ENCODE measurements around the gene TMEM240. TPM values are rescaled to one million over a fixed set of nuclear protein-coding genes. Genes with fewer than 3 reads are reported as not detected.

TMEM240 gene
- 1.1 and 1.4 TPM in 2 replicates for total RNA-seq

DNA sequence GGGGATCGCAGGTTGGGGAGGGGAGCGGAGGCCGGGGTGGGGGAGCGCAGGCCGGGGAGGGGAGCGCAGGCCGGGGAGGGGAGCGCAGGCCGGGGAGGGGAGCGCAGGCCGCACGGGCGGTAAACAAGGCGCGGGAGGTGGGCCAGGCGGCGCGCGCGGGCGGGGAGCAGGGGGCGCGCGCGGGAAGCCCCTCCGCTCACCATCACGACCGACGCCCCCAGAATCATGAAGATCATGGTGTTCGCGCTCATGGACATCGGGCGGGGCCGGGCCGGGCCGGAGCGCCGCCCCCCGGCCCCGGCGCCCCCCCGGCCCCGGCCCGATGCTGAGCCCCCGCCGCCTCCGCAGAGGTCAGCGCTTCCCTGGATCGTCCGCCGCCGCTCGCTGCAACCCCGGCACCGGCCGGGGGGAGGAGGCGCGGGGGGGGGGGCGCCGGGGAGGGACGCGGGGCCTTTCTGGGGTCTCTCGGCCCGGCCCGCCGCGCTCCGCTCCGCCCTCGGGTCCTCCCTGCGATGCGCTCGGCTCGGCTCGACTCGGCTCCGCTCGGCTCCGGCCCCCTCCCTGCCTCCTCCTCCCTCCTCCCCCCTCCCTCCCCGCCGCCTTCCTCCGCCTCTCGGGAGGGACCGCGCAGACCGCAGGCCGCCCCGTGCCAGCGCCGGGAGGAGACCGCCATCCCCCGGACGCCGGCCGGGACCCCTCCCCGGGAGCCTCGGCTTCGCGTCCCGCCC is at the start of gene TMEM240:
TSS of gene TMEM240 (minus strand) at position 535 of the 728 bp plus-strand sequence. CDS start at position 257, 278 bp downstream.
- peak; percentile 71 to 78 for DNase-seq (ENCODE audit: low read depth in 2 of 2)

DNA sequence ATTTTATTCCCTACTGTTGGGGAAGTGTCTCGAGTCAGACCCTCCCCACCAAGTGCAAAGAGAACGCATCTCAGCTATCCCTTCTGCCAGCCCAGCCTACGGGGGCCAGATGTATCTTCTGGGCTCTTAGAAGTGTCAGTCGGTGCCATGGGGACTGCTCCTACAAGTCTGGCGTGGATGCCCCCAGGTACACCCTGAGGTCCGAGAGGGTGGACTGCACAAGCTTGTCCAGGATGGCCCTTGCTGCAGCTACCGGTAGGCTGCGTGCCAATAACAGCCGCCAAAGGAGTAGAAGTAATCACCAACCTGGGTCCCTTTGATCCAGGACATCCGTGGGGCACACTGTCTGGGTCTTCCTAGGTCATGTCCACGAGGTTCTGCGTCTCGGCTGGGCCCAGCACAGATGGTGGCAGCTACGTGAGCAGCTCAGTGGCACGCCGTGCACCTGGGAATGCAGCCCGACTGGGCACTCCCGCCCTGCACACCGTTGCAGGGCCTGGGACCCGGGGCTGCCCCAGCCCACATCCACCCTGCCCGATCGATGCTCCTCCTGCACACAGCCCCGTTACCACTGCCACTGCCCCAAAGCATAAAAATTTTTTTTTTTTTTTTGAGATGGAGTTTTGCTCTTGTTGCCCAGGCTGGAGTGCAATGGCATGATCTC is 43.1 kb upstream of the TMEM240 start:
- DNase-seq (ENCODE audit: low read depth in 2 of 2): no peak

DNA sequence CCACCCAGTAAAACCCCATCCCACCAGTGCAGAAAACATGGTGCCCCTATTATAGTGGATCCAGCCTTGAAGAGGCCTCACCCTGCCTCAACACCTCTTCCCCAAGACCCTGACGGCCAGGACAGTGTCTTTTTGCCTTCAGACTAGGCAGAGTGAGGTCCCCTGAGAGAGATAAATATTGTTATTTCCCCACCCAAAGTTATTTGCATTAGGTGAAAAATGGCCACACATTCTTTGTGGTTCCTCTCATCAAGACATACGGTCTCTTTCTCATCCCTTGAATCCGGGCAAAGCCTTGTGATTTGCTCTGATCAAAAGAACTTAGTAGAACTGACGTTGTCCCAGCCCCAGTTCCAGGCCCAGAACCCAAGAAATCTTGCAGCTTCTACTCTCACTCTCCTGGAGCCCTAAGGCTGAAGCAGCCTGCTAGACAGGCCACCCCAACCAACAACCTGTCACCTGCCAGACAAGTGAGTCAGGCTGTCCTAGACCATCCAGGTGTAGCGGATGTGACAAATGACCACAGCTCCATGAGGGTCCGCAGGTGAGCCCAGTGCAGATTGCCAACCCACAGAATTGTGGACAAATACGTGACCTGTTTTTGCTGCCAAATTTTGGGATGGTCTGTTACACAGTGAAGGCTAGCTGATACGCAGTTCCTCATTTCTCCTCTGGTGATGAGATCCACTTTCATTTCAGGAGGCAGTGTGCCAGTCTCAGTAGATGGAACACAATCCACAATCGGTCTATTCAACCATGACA is 42.3 kb upstream of the TMEM240 start:
- no peak for DNase-seq (ENCODE audit: low read depth in 2 of 2)

DNA sequence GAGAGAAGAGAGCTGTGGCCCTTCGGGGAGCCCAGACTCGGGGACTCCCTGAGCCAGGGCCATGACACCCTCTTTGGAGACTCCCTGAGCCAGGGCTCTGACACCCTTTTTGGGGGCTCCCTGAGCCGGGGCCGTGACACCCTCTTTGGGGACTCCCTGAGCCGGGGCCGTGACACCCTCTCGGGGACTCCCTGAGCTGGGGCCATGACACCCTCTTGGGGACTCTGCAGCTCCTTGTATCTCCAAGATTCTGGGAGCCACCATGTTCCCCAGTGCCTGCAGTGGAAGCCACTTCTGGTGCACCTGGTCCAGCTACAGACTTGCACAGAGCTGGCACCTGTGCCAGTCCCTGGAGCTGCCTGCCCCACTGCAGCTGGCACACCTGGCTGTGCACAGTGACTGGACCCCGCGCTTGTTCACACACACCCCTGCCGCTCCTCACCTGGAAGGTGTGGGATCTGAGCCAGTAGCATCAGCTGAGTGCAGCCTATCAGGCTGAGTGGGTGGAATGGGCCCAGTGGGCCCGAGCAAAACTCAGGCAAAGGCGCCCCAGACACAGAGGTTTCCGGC is 38.0 kb upstream of the TMEM240 start:
- DNase-seq (ENCODE audit: low read depth in 2 of 2): no peak

DNA sequence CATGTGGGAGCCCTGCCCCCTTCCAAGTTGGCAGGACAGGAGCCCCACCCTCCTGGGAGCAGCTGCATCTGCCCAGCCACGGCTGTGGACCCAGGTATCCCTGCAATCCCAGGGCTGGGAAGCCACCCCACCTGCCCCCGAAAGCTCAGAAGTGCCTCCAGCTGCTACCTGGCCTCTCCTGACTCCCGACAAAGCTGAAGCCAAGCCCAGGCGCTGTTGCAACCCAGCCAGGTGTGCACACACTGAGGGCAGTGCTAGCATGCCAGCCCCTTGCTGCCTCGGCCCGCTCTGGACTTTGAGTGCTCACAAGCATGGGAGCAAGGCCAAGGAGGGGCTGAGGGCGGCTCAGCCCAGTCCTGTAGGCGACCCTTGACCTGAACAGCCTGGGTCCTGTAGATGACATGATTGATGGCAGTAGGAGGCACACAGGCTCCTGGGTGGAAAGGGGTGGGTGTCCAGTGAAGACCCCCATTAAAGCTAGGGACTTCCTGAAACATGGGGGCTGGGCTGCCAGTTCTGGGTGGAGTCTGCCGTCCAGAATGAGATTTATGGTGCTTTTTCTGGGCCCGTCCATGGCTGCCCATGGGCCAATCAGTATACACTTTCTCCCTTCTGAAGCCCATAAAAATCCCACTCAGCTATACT is 37.1 kb upstream of the TMEM240 start:
- no peak for DNase-seq (ENCODE audit: low read depth in 2 of 2)

DNA sequence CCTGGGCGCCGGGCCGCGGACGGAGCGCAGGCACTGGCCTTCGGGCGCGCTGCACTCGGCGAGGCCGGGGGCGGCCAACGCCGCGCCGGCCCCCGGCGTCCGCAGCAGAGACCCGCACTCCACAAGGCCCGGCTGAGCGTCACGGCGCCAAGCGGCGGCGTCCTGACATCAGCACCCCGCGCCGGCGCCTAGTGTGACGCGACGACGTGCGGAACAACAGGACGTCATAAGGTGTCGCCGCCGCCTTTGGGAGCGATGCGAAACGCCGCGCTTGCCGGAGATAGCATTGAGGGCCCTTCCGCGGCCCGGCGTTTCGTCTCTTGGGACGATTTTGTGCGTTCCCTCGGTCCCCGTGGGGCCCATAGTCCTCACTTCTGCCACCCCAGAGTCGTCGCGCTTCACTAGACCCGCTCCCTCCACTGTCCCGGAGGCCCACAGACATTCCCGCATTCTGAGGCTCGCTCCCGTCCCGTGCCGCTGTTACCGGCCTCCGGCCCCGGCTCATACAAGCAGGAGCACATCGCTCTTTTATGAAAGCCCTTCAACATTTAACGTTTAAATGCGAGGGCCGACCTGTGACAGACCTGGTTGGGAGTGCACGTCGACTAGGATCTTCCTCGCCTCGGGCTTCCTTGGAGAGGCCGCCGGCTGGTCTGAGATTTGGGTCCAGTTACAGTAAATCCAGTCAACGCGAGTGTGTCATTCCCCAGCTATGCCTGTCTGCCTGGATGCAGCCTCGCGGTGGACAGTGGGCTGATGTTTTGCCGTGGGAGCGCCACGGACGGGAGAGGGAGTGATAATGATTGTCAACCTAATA is 34.5 kb upstream of the TMEM240 start, which contains the start of gene SSU72:
TSS of gene SSU72 (minus strand) at position 143 of the 817 bp plus-strand sequence. CDS start 306 bp downstream, outside the sequence.
- DNase-seq (ENCODE audit: low read depth in 2 of 2): peak; percentile 96 to 97

DNA sequence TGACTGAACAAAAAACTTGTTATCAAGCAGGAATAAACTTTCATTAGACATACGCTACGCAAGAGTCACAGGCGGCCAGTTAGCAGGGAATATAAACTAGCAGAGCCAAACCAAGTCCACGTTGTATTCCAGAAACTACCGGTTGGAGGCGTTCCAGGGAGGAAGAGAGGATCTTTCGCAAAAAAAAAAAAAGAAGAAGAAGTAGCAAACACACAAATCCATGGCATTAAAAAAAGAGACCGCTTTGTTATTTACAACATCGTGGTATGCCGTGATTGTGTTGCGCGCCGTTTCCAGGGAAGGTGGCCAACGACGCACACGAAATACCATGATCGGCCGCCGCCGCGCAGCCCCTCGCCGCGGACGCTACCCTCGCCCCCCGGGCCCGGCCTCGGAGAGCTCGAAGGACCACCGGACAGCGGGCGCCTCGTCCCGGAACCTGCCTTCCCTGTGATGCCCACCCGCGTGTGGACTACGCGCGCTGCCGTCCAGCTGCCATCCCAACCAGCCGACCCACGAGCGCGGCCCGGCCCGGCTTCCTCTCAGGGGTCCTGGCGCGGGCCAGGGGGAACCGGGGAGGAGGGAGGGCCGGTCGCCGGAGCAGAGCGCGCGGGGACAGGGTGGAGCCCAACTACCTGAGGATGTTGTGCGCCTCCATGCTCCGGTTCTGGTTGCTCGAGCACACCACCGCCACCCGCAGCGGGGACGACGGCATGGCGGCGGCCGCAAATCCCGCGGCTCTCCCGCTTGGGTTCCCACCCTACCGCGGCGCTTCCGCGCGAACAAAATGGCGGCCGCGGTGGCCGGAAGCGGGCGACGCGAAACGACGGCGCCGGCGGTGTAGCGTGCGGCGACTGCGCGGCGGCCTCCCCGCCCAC is 33.7 kb upstream of the TMEM240 start:
- peak; percentile 74 to 83 for DNase-seq (ENCODE audit: low read depth in 2 of 2)

DNA sequence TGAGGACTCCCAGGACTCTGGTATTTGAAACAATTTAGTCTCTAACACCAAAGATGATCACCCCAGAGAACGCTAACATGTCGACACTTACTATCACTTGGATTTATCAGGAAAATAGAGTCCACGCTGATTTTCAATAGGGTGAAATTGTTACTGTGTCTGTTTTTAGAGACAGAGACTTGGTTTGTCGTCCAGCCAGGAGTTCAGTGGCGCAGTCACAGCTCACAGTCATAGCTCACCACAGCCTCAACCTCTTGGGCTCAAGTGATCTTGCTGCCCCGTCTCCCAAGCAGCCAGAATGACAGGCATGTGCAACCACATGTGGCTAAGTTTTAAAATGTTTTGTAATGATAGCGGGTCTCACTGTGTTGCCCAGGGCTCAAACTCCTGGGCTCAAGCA is 28.9 kb upstream of the TMEM240 start:
- no peak for DNase-seq (ENCODE audit: low read depth in 2 of 2)

DNA sequence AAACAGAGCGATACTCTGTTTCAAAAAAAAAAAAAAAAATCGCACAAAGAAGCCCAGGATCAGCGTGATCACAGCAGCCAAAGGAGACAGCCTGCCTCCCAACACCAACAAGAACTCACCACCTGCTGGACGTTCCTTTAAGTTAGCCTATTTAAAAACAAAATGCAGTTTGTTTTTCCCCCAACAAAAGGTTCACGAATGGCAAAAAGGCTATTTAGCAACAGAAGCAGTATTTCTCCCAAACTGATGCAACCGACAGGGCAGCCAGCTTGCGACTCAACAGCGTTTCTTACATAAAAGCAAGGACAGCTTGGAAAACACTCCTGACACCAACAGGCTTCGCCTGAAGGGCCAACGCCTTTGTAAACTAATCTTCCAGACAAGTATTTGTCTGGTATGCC is 27.5 kb upstream of the TMEM240 start:
- DNase-seq (ENCODE audit: low read depth in 2 of 2): no peak

DNA sequence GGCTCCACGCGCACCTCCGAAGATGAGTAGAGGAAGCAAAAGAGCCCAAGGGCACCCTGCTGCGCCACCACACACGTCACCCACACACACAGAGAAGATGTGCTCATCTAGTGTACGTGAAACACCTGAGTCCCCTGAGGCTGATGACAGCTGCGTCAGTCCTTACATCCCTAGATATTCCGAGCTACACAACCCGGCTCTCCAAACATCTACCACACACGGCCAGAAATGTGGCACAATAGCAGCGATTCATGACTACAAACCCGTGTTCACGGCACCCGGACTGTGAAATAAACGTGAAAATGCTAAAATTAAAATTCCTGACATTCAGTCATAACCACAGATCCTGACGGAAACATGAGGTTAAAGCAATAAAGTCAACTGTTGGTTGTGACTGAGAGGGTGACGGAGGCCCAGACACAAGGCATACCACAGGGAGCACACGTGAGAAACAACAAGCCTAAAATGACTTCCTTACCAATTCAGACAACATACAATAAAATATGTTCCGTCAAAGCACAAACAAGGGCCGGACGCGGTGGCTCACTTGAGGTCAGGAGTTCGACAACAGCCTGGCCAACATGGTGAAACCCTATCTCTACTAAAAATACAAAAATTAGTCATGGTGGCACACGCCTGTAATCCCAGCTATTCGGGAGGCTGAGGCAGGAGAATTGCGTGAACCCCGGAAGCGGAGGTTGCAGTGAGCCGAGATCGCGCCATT is 26.9 kb upstream of the TMEM240 start:
- DNase-seq (ENCODE audit: low read depth in 2 of 2): peak; percentile 78 to 85

DNA sequence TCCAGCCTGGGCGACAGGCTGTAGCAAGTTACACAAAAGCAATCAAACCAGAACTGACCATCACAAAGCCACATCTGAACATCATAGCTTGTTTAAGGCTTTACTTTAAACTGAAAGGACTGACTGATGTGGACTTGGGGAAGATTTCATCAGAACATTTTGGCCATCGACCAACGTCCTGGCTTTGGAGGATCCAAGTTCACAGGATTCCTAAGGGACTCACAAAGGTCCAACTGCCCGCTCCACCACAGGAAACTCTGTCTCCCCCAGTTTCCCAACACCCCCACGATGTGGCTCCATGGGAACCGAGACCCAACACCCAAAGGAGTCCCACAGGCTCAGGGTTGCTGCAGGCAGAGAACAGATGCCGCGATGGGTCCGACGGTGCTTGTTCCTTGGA is 24.9 kb upstream of the TMEM240 start:
- no peak for DNase-seq (ENCODE audit: low read depth in 2 of 2)

DNA sequence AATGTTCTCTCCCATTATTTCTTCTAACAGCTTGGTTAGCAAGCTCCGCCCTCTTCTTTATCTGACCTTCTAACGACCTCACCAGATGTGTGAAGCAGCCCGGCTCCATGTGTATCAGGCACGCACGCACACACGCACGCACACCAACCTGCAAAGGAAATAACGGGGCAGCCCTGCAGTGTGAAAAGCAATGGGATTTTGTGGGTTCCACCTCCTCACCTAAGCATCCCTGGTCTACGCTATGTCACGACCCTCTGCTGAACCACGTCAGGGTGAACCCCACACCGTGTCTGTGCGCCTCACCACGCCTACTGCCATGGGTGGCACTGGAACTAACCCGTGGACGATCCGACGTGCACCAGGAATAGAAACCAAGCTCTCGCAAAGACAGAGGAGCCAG is 23.8 kb upstream of the TMEM240 start:
- no peak for DNase-seq (ENCODE audit: low read depth in 2 of 2)

DNA sequence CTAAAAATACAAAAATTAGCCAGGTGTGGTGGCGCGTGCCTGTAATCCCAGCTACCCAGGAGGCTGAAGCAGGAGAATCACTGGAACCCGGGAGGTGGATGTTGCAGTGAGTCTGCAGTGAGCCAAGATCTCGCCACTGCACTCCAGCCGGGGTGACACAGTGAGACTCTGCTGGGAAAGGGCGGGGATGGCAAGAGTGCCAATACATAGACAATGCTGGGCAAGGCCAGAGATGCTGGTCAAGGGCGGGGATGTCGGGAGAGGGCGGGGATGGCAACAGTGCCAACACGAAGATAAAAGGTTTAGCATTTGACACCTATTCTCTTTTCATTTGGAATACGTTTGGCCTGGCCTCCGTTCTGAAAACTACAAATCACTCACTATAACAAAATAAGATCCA is 23.3 kb upstream of the TMEM240 start:
- no peak for DNase-seq (ENCODE audit: low read depth in 2 of 2)

DNA sequence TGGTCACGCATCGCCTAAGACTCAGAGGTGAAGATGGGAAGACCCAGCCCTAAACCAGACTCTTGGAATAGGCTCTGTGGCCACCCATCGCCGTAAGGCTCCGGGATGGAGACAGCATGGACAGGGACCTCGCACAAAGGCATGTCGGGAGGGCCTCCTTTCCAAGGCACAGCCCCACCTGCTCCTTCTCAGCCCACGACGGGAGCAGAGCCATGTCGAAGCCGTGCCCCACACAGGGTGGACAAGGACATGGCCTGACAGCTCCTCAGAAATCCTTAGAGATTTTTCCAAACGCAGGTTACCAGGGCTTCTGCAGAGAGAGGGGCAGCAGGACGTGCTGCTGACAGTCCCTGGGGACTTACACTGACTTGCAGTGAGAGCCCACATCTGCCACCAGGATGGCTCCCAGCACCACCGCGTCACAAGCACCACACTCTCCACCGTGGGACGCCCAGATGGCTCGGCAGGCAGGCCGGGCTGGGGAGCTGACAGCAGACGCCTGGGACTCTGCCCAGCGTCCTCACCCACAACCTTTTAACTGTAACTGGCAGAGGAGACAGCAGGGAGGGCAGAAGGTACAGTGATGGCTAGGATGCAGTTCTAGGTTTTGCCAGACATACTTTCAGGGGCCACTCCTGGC is 22.3 kb upstream of the TMEM240 start:
- no peak for DNase-seq (ENCODE audit: low read depth in 2 of 2)

DNA sequence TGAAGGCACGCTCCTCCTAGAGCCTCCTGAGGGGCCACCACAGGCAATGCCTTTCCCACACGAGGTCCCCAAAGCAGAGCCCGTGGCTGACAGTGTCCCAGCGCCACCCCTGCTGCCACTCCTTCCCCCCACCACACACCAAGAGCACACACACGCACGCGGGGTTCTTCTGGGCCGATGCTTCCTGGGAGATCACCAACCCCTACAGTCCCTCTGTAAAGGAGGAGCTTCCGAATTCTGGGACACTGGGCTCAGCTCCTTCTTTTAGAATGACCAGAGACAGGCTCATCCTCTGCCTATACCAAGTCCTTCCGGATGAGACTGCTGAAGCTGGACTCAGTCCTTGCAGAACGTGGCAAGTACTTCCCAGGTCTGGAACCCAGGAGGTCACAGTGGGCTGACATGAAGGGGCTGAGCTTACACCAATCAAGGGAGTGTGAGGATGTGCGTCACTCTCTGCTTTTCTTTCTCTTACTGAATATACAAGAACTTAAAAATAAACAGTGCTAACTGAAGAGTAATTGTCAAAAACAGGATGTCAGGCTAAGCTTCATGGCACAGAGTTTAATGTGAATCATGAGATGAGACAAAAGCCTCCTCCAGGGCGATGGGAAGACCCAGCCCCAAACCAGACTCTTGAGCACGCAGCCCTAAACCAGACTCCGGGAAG is 21.5 kb upstream of the TMEM240 start:
- DNase-seq (ENCODE audit: low read depth in 2 of 2): no peak

DNA sequence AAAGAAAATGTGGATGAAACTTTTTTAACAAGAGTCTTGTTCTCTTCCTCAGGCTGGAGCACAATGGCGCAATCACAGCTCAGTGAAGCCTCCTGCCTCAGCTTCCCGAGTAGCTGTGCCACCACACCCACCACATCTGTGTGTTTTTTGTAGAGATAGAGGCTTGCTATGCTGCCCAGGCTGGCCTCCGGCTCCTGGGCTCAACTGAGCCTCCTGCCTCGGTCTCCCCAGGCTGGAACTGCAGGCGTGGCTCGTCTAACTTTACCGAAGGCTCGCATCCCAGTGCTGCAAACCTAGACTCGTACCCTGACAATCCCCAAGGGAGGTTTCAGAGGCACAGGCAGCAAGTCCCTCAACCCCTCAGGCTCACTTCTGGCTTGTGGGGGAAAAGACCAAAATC is 19.8 kb upstream of the TMEM240 start:
- DNase-seq (ENCODE audit: low read depth in 2 of 2): no peak

DNA sequence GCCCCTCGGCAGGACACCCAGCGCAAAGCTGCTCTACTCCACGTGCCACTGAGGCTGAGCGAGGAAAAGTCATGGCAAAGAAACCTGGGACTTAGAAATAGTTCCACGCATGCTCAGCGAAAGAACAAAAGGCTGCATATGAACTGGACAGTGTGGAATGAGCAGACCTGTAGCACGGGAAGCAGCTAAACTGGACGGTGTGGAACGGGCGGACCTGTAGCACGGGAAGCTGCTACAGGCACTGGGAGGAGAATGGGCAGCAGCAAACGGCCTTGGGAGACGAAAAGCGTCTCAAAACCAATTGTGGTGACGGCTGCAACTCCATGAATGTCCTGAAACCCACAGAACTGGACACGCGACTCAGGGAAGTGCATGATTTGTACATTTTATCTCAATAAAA is 18.6 kb upstream of the TMEM240 start:
- no peak for DNase-seq (ENCODE audit: low read depth in 2 of 2)

DNA sequence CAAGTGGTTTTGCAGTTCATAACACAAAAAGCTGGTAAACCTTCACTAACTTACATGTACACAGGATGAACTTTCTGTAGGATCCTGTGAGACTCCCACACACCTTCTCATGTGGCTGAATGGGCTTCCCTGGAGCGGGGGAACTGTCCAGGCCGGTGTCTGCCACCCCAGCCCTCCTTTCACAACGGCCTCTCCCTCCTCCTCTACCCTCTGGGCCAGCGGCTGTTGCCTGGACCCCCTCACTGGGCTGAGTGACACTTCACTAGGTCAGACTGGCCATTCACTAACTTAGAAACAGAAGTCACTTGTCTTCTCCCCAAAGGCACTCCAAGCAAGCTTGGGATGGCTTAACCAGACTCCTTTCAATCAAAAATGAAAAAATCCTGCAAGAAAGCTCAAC is 18.2 kb upstream of the TMEM240 start:
- DNase-seq (ENCODE audit: low read depth in 2 of 2): no peak

Data from lung microvascular endothelial cell (primary cell).